ENCODE data around the gene TLR1. TPM values are rescaled to one million over a fixed set of nuclear protein-coding genes. Genes with fewer than 3 reads are reported as not detected.
"Not testable (repeated sequence)": the region's sequence is repeated elsewhere in the genome, so short reads cannot be mapped to it uniquely, and the experiment has no call there.

TLR1 gene
- 1.9 TPM for polyA plus RNA-seq (ENCODE audit: insufficient read length)

- DNase-seq (ENCODE audit: low read depth), result peak; percentile 51
Observed at GRCh38 chr4:38804654-38805295, at the start of gene TLR1. TSS of gene TLR1 (minus strand) at chr4:38804791. CDS start at chr4:38798831, 5,960 bp downstream.

GRCh38 chr4:38846015-38846414, 41.4 kb upstream of the TLR1 start:
- no peak for DNase-seq (ENCODE audit: low read depth)

- DNase-seq (ENCODE audit: low read depth), result no peak
Observed at GRCh38 chr4:38842994-38843393, 38.4 kb upstream of the TLR1 start.

GRCh38 chr4:38837849-38838248, 33.3 kb upstream of the TLR1 start:
- DNase-seq (ENCODE audit: low read depth), result no peak

- DNase-seq (ENCODE audit: low read depth), result no peak
Observed at GRCh38 chr4:38837334-38837733, 32.7 kb upstream of the TLR1 start.

- no peak for DNase-seq (ENCODE audit: low read depth)
Observed at GRCh38 chr4:38834570-38834969, 30.0 kb upstream of the TLR1 start.

- no peak for DNase-seq (ENCODE audit: low read depth)
Observed at GRCh38 chr4:38832624-38833528, 28.3 kb upstream of the TLR1 start.

- DNase-seq (ENCODE audit: low read depth), result no peak
Observed at GRCh38 chr4:38832206-38832605, 27.6 kb upstream of the TLR1 start.

- DNase-seq (ENCODE audit: low read depth), result no peak
Observed at GRCh38 chr4:38831653-38832052, 27.1 kb upstream of the TLR1 start.

GRCh38 chr4:38829237-38829636, 24.6 kb upstream of the TLR1 start:
- DNase-seq (ENCODE audit: low read depth), result no peak

GRCh38 chr4:38823766-38824165, 19.2 kb upstream of the TLR1 start:
- DNase-seq (ENCODE audit: low read depth), result no peak

- no peak for DNase-seq (ENCODE audit: low read depth)
Observed at GRCh38 chr4:38822748-38823303, 18.2 kb upstream of the TLR1 start.

GRCh38 chr4:38821739-38822138, 17.1 kb upstream of the TLR1 start:
- DNase-seq (ENCODE audit: low read depth), result no peak

- no peak for DNase-seq (ENCODE audit: low read depth)
Observed at GRCh38 chr4:38820329-38821061, 15.9 kb upstream of the TLR1 start.

GRCh38 chr4:38819569-38819968, 15.0 kb upstream of the TLR1 start:
- no peak for DNase-seq (ENCODE audit: low read depth)

- DNase-seq (ENCODE audit: low read depth), result no peak
Observed at GRCh38 chr4:38818441-38818976, 13.9 kb upstream of the TLR1 start.

- DNase-seq (ENCODE audit: low read depth), result no peak
Observed at GRCh38 chr4:38815885-38816782, 11.5 kb upstream of the TLR1 start.

GRCh38 chr4:38814386-38814785, 9.8 kb upstream of the TLR1 start:
- no peak for DNase-seq (ENCODE audit: low read depth)

GRCh38 chr4:38811297-38811696, 6.7 kb upstream of the TLR1 start:
- no peak for DNase-seq (ENCODE audit: low read depth)

GRCh38 chr4:38807462-38807861, 2.9 kb upstream of the TLR1 start:
- not testable (repeated sequence) for DNase-seq (ENCODE audit: low read depth)

GRCh38 chr4:38806251-38806650, 1.7 kb upstream of the TLR1 start:
- not testable (repeated sequence) for DNase-seq (ENCODE audit: low read depth)
